IPS-11a (cell line): ENCODE results near the gene FOXJ3.

Experiments used
- H3K4me3 ChIP-seq: one replicate; pipeline ENCODE4 v1.5.1; 2013; ENCODE audit warnings: low read depth, low read length, control low read depth

FOXJ3 gene

DNA sequence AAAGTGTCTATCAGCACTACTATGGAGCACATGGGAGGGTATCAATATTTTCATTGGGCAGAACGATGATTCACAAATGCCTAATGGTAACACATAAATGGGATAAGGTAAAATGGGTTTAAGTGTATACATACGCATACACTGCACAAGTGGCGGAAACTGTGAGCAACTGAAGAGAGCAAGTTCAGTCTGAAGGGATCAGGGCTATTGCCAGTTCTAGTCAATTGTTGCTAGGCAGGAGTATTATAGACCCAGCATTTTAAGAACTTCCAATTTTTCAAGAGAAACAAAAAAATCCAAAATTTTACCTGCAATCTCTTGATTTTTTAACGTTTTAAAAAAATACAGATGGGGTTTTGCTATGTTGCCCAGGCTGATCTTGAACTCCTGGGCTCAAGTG is 23.1 kb downstream of the FOXJ3 start:
- no peak overlapping the region for H3K4me3 ChIP-seq

DNA sequence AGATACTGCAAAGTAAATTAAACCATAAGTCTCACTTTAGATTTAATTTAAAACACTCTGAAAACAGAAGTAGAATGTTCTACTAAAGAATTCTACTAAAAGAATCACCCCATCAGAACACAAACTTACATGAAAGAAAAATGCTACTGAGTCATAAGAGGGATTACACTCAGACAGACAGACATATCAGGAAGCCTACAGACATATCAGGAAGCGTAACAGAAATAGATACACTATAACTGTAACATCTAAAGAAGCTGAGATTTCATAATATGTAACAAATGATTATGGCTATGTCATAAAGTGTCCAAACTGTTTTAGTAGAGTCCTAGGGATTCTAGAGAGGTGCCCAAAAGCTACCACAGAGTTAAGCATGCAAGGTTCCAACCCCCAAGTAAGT is 23.9 kb downstream of the FOXJ3 start:
- no peak overlapping the region for H3K4me3 ChIP-seq

DNA sequence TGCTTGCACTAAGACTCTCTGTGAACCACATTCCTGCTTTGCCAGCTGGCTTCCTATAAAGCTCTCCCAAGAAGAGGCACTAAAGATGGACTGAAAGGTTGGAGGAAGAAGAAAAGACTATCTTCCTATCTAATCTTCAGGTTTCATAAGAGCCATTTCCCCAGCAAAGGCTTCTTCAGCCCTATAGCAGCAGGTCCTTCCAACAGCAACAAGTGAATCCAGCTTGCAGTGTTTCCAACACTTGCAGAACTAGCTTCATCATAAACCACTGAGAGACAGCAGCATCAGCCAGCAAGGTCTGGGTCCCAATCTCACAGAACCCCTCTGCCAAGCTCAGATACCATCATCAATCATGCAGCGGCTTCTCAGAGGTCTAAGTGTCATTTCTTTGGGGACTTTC is 28.1 kb downstream of the FOXJ3 start:
- no peak overlapping the region for H3K4me3 ChIP-seq

DNA sequence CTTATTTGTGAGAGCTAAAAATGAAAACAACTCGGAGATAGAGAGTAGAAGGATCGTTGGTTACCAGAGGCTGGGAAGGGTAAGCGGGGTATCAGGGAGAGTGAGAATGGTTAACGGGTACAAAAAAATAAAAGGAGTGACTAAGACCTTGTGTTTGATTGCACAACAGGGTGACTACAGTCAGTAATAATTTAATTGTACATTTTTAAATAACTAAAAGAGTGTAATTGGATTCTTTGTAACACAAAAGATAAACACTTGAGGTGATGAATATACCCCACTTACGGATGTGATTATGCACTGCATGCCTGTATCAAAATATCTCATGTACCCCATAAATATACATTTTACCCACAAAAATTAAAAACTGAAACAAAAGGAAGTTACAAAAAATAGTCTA is 29.4 kb downstream of the FOXJ3 start:
- H3K4me3 ChIP-seq, result no peak overlapping the region

DNA sequence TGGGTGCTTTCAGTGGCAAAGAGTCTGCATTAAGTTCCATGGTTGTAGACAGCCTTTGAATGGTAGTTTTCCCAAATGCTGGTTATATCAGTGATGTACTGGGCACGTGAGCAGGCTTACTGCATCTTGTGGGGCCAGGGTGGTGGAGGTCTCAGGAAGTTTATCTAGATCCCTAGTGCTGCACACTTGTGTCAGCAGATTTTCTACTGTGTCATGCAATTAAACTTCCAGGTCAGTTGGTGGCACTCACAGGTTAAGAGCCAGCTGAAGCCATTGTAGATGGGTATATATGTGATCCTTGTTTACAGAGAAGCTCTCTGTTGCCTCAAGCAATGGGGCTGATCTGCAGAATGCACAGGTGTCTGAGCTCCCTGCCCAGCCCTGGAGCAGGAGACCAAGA is 33.0 kb downstream of the FOXJ3 start:
- no peak overlapping the region for H3K4me3 ChIP-seq

DNA sequence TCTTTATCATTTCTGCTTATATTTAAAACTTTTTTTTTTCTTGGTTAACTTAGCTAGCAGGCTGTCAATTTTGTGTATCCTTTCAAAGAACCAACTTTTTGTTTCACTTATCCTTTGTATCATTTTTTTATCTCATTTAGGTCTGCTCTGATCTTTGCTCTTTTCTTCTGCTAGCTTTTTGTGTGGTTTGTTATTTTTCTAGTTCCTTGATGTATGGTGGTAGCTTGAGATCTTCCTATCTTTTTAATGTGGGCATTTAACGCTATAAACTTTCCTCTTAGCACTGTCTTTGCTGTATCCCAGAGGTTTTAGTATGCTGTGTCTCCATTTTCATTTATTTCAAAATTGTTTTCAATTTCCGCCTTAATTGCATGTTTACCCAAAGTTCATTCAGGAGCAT is 36.5 kb downstream of the FOXJ3 start:
- no peak overlapping the region for H3K4me3 ChIP-seq

DNA sequence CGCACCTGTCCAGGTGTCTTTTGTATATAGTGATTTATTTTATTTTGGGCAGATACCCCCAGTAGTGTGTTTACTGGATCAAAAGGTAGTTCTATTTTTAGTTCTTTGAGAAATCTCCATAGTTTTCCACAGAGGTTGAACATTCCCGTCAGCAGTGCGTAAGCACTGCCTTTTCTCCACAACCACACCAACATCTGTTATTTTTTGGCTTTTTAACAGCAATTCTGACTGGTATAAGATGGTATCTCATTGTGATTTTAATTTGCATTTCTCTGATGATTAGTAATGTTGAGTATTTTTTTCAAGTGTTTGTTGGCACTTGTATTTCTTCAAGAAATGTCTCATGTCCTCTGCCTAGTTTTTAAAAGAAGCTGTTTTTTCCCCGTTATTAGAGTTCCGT is 39.2 kb downstream of the FOXJ3 start:
- H3K4me3 ChIP-seq, result no peak overlapping the region

DNA sequence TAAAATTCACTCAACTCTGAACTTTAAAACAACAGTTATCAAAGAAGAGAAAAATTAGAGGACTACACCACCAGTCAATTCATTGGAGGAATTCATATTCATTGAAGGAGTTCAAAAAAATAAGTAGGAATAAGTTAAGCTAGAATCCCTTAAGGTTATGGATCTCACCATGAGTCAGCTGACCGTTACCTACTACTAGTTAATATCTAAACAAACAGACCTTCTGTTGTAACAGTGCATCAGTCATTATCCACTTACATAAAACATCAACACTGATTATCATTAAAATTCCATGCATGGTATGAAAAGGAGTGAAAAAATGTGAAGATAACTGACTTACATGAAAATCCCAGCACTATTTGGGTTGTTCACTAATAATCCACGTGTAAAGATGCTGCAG is 44.9 kb downstream of the FOXJ3 start:
- no peak overlapping the region for H3K4me3 ChIP-seq

DNA sequence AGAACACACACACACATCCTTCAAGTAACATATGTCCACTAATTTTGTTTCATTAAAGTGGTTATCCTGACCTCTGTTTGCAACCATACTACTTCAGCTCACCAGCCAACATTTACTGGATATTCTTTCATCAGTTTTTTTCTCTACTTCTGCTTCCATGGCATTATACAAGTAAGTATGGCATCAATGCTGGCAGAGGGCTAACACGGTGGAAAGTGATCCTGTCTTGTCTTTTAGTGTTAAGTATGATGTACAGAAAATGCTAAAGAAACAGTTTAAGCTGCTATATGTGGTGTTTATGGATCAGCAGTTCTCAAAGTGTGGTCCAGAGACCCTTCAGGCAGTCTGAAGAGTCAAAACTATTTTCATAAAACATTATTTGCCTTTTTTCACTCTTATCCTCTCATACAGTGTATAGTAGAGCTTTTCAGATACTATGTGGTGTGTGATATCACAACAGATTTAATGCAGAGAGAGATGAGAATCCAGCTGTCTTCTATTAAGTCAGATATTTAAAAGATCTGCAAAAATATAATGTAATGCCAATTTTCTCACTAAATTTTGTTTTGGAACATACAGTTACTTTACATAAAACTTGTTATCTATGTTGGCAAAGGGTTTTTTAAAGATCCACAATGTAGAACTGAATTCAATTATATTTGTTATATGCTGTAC is 46.6 kb downstream of the FOXJ3 start:
- no peak overlapping the region for H3K4me3 ChIP-seq

DNA sequence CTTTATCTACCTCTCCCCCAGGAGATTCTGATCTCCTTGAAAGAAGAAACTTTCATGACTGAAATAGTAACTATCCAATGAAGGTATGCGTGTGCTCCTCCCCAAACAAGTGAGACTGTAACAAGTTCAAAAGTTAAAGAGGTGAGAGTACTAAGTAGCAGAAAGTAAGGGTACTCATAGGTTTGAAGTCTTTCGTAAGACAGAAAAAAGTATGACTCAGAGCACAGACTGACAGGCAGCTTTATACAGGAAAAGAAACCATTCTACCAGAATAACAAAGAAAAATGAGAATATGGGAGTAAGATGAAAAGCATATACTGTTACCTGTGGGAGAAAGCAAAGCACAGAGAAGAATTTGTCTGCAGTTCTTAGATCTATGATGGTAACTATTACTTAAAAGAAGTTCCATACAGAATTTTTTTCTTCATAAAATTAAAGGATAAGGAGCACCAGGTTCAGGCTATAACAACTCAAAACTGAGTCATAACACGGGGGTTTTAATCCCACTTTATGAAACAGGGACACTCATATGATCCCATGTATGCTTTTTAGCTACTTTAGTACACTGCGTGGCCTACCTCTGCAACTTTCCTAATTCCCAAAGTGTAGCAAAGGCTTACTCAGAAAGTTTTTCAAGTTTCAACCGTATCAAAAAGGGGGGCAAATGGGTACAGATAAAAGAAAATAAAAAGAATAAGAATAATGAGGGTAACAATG is 52.0 kb downstream of the FOXJ3 start:
- no peak overlapping the region for H3K4me3 ChIP-seq

DNA sequence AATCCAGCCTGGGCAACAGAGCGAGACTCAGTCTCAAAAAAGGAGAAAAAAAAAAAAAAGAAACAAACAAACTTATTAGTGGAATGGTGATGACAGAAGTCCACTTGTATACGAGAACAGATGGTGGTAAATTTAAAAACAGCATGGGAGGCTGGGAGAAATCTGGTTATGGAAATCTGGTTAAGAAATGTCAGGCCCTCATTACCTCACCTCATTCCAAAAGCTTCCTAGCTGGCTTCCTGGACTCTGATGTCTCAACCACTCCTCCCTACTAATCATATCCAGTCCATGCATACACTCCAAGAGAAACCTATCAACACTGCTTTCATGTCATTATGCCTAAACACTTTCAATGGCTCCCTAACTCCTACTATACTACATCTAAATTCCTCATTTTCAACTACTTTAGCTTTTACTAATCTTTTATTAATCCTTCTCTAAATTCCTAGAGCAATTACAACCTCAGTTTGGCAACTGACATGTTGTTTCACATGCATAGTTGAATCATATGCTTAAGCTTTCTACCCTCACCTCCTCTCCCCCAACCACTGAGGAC is 52.9 kb downstream of the FOXJ3 start:
- no peak overlapping the region for H3K4me3 ChIP-seq

DNA sequence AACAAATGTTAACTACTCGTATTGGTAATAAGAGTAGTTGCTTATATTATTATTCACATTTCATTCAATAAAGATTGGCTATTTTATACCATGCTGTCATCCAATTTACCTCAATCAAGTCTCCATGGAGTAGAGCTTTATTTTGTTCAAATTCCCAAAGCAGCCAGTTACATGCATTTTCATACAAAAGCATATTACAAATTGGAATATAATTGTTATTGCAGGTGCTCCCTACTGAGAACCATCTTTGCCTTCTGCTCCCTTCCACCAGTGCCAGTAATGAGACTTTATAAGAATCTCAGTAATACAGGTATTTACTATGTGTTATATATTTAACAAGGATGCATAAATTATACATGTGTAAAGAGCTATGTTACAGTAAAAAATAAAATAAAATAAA is 54.2 kb downstream of the FOXJ3 start:
- H3K4me3 ChIP-seq, result no peak overlapping the region

DNA sequence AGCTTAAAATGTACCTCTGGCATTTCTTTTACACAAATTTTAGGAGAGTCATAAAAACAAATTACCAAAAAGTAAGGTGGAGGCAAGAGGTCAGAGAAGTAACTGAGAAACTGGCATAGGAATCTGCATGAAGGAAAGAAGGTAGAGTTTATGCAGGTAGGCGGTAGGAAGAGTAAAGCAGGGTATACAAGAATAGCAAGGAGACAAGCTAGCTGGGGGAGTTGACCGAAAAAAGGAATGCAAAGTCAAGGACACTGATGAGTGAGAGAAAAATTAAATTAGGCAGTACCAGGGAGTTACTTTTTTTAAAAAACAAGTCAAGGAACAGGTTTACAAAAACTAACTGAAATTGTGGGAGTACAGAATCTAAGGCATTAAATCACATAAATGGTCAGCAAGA is 56.0 kb downstream of the FOXJ3 start:
- no peak overlapping the region for H3K4me3 ChIP-seq

DNA sequence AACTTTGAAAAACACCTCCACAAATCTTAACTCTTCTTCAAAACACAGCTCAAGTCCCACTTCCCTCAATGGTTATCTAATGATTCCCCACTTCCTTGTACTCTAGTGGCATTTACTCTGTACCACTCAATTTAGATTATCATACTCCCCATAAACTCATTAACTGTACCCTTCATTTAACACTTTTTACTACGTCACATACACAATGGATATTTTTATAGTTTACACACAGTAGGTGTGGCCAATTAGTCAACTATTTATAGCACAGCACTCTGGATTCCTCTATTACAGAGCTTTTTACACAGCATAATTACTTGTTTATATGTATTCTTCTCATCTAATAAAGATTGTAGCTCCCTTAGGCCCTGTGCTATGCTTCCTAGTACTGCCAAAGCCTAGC is 62.1 kb downstream of the FOXJ3 start:
- no peak overlapping the region for H3K4me3 ChIP-seq

DNA sequence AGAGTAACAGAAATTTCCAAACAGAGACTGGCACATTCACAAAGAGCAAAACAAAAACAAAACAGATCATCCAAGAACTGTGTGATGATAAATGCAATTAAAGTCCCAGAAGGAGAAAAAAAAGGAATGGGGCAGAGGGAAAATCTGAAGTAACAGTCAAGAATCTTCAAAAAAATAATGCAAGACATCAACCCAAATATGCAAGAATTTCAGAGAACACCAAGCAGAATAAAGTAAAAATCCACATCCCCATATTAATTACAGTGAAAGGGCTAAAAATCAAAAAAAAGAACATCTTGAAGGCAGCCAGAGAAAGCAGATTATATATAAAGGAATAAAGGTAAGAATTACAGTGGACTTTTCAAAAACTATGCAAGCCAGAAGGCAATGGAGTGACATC is 67.1 kb downstream of the FOXJ3 start:
- no peak overlapping the region for H3K4me3 ChIP-seq

DNA sequence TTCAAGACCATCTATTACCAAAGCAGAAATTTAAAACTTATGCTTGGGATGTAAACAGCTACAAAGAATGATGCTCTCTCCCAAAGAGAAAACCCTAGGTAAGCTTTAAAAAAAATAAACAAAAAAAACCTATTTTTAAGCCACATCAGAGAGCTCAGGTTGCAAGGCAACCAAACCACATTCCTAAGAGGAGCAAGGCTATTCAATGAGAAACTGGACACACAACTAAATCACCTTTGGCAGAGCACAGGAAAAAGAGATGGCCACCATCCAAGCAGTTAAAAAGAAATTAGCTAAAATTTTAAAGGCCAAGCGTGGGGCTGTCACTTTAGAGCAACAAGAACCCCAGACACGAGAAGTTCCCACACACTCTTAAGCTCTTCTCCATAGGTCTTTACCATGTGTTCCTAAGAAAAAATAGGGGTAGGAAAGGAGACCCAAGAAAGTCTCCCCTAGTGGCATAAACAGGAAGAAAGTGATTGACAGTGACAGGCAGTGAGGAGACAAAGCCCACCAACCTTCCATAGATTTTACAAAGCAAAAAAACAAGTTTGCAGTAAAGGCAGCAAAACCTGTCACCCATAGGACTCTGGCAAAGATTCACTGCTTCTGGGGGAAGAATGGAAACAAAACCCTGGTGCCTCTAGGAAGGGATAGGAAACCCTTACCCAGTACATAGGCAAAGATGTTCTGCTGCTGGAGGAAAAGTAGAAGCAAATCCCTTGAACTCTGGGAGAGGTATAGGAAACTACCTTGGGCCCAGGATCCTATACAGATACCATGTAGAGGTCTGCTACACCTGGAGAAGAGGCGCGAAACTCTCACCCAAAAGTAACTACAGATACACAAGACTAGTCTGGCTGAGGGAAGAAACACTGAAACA is 68.5 kb downstream of the FOXJ3 start:
- no peak overlapping the region for H3K4me3 ChIP-seq

DNA sequence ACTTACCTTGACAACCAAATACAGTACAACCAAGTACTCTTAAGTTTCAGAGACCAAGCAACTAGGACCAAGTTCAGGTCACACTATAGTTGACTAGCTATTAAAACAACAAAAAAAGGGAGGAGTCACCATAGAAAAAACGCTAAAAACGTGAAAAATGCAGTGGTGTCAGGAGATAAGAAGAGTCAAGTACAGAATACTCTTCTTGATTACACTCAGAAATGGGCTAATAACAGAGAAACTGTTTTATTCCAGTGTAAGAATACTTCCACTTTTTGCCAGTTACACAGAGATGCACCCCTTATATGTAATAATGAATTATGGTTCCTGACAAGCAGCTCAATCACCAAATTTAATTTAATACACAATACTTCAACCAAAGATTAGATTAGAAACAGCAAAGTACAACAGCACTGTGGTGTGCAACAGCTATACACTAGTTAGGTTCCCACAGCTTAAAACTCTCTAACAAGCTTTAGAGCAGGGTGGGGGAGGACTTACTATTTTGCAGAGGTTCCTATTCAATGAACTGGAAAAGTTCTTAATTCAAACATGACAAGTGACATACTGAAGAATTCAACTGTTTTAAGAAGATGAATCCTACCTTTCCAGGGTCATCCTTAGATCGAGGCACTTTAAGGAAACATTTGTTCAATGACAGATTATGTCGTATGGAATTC is 70.4 kb downstream of the FOXJ3 start:
- H3K4me3 ChIP-seq, result no peak overlapping the region

DNA sequence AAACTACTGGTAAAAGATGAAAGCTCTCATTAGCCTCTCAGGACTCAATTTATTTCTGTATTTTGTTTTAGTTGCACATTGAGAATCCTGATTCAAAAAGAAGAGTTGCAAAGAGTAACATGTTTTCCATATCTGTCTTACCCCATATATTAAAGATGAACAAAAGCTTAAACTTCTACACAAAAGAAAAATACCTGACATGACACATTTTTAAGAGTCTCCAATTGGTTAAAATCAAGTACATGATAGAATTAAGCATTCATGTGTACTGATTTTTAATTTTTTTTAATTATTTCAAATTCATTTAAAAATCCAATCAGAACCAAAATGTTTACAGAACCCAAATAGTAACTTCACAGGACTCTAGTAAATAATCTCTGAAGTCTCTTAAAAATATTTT is 72.0 kb downstream of the FOXJ3 start:
- H3K4me3 ChIP-seq, result no peak overlapping the region

DNA sequence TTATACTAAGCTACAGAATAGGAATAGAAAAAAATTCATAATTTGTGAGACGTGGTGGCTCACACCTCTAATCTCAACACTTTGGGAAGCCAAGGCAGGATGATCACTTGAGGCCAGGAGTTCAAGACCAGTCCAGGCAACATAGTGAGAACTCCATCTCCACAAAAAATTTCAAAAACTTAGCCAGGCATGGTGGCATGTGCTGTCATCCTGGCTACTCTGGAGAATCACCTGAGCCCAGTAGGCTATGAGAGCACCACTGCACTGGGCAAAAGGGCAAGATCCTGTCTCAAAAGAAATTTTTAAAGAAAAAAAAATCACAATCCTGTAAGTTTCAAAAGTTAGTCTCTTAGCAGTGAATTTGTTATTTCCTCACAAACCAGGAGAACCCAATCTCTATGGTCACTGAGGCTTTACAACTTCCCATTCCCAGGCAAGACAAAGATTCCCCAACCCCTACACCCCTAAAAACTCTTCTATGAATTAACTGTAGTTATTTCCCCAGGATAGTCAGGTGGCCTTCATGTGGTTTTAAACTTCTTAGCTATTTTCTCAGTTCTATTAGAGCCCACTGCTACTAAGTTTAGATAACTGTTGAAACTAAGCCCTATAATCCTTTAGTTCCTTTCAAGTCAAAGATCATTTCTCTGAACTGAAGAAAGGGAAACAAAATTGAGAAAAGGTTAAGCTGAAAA is 74.5 kb downstream of the FOXJ3 start:
- H3K4me3 ChIP-seq, result no peak overlapping the region

DNA sequence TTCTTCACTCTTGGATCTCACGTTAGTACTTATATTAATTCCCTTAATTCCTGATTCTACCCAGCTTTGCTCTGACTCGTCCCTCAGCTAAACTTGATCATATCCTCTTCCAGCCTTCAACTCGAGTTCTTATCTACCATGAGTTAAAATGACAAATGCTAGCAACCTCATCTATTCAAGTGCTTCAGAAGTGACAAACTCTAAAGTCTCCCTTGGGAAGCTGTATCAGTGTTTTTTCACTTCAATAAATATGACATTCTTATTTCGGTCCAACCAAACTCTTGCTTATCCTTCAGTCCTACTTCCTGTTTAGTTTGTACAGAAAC is 75.3 kb downstream of the FOXJ3 start:
- H3K4me3 ChIP-seq, result no peak overlapping the region
